IPS-18a (cell line): ENCODE data around the gene ST3GAL2.
"Not testable (repeated sequence)": the region's sequence is repeated elsewhere in the genome, so short reads cannot be mapped to it uniquely, and the experiment has no call there.

Experiments
- H3K27ac ChIP-seq: one replicate; pipeline ENCODE4 v1.5.1; 2013; ENCODE audit warnings: low read length
- H3K27me3 ChIP-seq: one replicate; pipeline ENCODE4 v1.6.1; 2013; ENCODE audit warnings: mild to moderate bottlenecking, low read length; ENCODE audit not compliant: control insufficient read depth, insufficient read depth
- H3K36me3 ChIP-seq: one replicate; pipeline ENCODE4 v1.6.1; 2013; ENCODE audit warnings: low read depth, low read length; ENCODE audit not compliant: control insufficient read depth
- H3K4me1 ChIP-seq: one replicate; pipeline ENCODE4 v1.6.1; 2013; ENCODE audit warnings: low read depth, low read length; ENCODE audit not compliant: control insufficient read depth
- H3K4me3 ChIP-seq: one replicate; pipeline ENCODE4 v1.5.1; 2013; ENCODE audit warnings: low read length
- H3K9ac ChIP-seq: one replicate; pipeline ENCODE4 v1.6.1; 2013; ENCODE audit warnings: mild to moderate bottlenecking, low read length, moderate library complexity
- H3K9me3 ChIP-seq: one replicate; pipeline ENCODE4 v1.6.1; 2013; ENCODE audit warnings: low read depth, low read length; ENCODE audit not compliant: control insufficient read depth

Gene ST3GAL2

GRCh38 chr16:70388006-70388680 is 50.8 kb downstream of the ST3GAL2 start:
- Histone ChIP-seq H3K4me3 (no peak overlapping the region), H3K4me1 (no peaks in the 10 kb centered on the region), H3K27me3 (no peaks in the 10 kb centered on the region), H3K36me3 (peaks cover 8% of the 10 kb centered on the region), H3K27ac (no peak overlapping the region), H3K9me3 (no peaks in the 10 kb centered on the region), H3K9ac (no peak overlapping the region)

- not testable (repeated sequence) for H3K36me3 ChIP-seq, H3K4me1 ChIP-seq, H3K9me3 ChIP-seq, H3K9ac ChIP-seq, H3K27ac ChIP-seq, H3K4me3 ChIP-seq, H3K27me3 ChIP-seq
Measured at GRCh38 chr16:70386289-70386986, 52.5 kb downstream of the ST3GAL2 start.

- no peak overlapping the region for H3K4me3 ChIP-seq
- no peaks in the 10 kb centered on the region for H3K27me3 ChIP-seq
- H3K4me1 ChIP-seq, result no peaks in the 10 kb centered on the region
- peaks cover 8% of the 10 kb centered on the region for H3K36me3 ChIP-seq
- H3K9ac ChIP-seq, result no peak overlapping the region
- no peaks in the 10 kb centered on the region for H3K9me3 ChIP-seq
- H3K27ac ChIP-seq, result no peak overlapping the region
Measured at GRCh38 chr16:70383421-70383960, 55.4 kb downstream of the ST3GAL2 start.

GRCh38 chr16:70381604-70382342 is 57.1 kb downstream of the ST3GAL2 start:
- peak overlapping the region; percentile 87 for H3K4me3 ChIP-seq
- no peaks in the 10 kb centered on the region for H3K4me1 ChIP-seq
- no peaks in the 10 kb centered on the region for H3K9me3 ChIP-seq
- H3K27ac ChIP-seq, result peak overlapping the region; percentile 47
- peaks cover 3% of the 10 kb centered on the region for H3K36me3 ChIP-seq
- H3K27me3 ChIP-seq, result no peaks in the 10 kb centered on the region
- peak overlapping the region; percentile 72 for H3K9ac ChIP-seq

DNA sequence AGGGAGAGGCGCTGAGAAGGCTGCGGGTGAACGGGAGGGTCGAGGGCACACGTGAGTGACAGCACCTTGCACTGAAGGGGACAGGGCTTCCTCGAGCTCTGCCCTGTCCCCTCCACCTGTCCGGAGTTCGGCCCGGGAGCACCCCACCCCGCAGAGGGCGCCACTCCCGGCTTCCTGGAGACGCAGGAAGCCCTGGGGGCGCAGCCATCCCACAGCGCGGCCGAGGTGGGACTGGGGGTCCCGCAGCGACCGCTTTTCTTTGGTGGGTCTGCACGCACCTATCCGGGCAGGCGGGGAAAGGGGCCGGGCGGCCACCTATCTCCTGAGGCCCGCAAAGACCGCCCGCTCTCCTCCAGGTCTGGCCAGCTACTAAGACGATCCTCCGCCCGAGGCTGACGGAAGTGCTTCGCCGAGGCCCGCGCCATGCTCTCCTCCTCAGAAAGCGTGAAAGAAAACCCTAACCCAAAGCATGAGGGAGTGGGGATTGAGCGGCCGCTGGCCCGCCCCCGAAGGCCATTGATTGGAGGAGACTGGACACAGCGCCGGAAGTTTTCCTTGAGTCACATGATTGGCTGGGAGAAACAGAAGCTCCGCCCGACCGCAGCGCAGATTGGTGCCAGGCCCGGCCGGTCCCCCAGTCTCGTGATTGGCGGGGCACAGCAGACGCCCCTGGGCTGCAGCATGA is 57.8 kb downstream of the ST3GAL2 start:
- Histone ChIP-seq H3K27me3 (no peaks in the 10 kb centered on the region), H3K9me3 (no peaks in the 10 kb centered on the region), H3K4me1 (no peaks in the 10 kb centered on the region), H3K9ac (peak overlapping the region; percentile 95), H3K27ac (peak overlapping the region; percentile 84), H3K36me3 (peaks cover 3% of the 10 kb centered on the region), H3K4me3 (peak overlapping the region; percentile 87)

- Histone ChIP-seq H3K27ac (peak overlapping the region; percentile 84), H3K4me3 (peak overlapping the region; percentile 87), H3K9ac (peak overlapping the region; percentile 95), H3K27me3 (no peaks in the 10 kb centered on the region), H3K9me3 (no peaks in the 10 kb centered on the region), H3K4me1 (no peaks in the 10 kb centered on the region), H3K36me3 (peaks cover 3% of the 10 kb centered on the region)
Measured at GRCh38 chr16:70380248-70380918, 58.5 kb downstream of the ST3GAL2 start.

- H3K4me3 ChIP-seq, result no peak overlapping the region
- no peaks in the 10 kb centered on the region for H3K27me3 ChIP-seq
- no peaks in the 10 kb centered on the region for H3K9me3 ChIP-seq
- H3K4me1 ChIP-seq, result no peaks in the 10 kb centered on the region
- H3K9ac ChIP-seq, result no peak overlapping the region
- peaks cover 4% of the 10 kb centered on the region for H3K36me3 ChIP-seq
- no peak overlapping the region for H3K27ac ChIP-seq
Measured at GRCh38 chr16:70378869-70379493, 59.9 kb downstream of the ST3GAL2 start.

DNA sequence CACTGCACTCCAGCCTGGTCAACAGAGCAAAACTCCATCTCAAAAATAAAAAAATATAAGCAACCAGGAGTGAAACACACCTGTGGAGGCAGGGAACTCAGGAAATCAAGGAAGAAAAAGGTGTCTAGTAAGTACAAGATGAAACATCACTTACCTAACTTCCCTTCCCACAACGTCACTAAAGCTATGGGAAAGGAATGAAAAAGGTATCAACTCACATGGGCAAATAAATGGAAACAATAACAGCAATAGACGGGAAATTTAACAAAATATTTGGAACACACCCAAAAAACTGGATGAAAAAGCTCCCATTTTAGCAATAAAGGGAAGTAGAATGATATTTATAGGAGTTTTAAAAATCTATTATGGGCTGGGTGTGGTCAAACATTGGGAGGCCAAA is 61.1 kb downstream of the ST3GAL2 start:
- H3K36me3 ChIP-seq, result peaks cover 15% of the 10 kb centered on the region

DNA sequence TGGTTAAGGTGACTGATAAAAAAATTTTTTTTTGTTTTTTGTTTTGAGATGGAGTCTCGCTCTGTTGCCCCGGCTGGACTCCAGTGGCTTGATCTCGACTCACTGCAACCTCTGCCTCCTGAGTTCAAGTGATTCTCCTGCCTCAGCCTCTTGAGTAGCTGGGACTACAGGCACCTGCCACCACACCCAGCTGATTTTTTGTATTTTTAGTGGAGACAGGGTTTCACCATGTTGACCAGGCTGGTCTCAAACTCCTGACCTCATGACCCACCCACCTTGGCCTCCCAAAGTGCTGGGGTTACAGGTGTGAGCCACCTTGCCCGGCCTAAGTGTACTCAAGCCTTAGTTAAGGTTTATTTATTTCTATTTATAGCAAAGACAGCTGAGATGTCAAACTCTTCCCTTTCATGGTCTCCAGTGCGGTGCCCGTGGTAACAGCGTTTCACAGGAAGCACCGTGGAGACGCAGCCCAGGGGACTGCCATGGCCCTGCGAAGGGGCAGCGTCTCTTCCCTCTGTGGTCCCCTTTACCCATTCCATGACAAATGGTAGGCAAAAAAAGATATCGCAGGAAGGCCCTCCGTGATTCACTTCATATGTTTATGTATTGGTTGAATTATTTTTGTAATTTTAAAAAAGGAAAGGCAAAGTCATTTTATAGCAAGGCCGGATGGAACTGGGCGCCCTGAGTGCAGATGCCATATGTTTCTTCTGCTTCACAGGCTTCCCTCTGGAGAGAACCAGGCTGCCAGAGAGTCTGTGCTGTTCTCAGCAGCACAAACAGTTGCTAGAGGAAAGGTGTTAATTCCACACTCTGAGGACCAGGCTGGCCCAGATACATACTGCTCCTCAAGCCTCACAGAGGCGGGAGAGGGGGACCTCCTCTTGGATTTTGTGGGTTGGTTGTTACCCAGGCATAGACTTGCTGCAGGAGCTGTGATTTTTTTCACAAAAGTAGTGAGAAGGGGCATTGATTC is 63.0 kb downstream of the ST3GAL2 start:
- H3K36me3 ChIP-seq, result peaks cover 30% of the 10 kb centered on the region

More for the DNA sequence above, 61.1 kb downstream of the ST3GAL2 start:
- Histone ChIP-seq H3K9me3 (no peaks in the 10 kb centered on the region), H3K9ac (no peak overlapping the region), H3K27ac (no peak overlapping the region), H3K4me3 (no peak overlapping the region), H3K4me1 (no peaks in the 10 kb centered on the region), H3K27me3 (no peaks in the 10 kb centered on the region)

DNA sequence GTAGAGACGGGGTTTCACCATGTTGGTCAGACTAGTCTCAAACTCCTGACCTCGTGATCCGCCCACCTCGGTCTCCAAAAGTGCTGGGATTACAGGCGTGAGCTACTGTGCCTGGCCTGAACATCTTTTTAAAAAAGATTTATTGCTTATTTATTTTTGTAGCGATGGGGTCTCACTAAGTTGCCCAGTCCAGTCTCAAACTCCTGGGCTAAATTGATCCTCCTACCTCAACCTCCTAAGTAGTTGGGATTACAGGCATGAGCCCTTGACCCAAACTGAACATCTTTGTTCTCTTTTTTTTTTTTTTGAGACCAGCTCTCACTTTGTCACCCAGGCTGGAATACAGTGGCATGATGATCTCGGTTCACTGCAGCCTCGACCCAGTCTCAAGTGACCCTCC is 64.7 kb downstream of the ST3GAL2 start:
- H3K4me3 ChIP-seq, result no peak overlapping the region
- H3K27me3 ChIP-seq, result no peaks in the 10 kb centered on the region
- no peaks in the 10 kb centered on the region for H3K4me1 ChIP-seq
- no peak overlapping the region for H3K9ac ChIP-seq
- peaks cover 44% of the 10 kb centered on the region for H3K36me3 ChIP-seq
- H3K27ac ChIP-seq, result no peak overlapping the region
- no peaks in the 10 kb centered on the region for H3K9me3 ChIP-seq

More for the DNA sequence above, 63.0 kb downstream of the ST3GAL2 start:
- H3K27me3 ChIP-seq, result no peaks in the 10 kb centered on the region
- H3K4me3 ChIP-seq, result no peak overlapping the region
- H3K9ac ChIP-seq, result no peak overlapping the region
- no peaks in the 10 kb centered on the region for H3K4me1 ChIP-seq
- H3K9me3 ChIP-seq, result no peaks in the 10 kb centered on the region
- H3K27ac ChIP-seq, result no peak overlapping the region
